ENCODE results near the gene SCYGR1. TPM values are rescaled to one million over a fixed set of nuclear protein-coding genes. Genes with fewer than 3 reads are reported as not detected.

The SCYGR1 gene
- total and polyA plus RNA-seq, 2 of the 13 experiments (the other 11 are each of a cell fraction or from before 2014, with no cell fraction given): not detected

- Histone ChIP-seq H3K4me1 (ENCODE audit: insufficient read depth, low read length) (peaks cover 15% of the 10 kb centered on the region), H3K79me2 (ENCODE audit: insufficient read depth, low read length) (no peaks in the 10 kb centered on the region), H3K4me3 (replicated peaks in 1 of 3; ENCODE audit: insufficient read depth in 1 of 3, low read depth in 2 of 3, low read length in 3 of 3) (no peak overlapping the region), H3K9me3 (ENCODE audit: low read length) (no peaks in the 10 kb centered on the region), H3K36me3 (replicated peaks in 1 of 2; ENCODE audit: control insufficient read depth in 1 of 2, insufficient read depth in 2 of 2, low read length in 2 of 2) (no peaks in the 10 kb centered on the region), H2AFZ (ENCODE audit: low read length) (no peak overlapping the region), H4K20me1 (ENCODE audit: insufficient read depth, low read length) (no peaks in the 10 kb centered on the region), H3K27me3 (ENCODE audit: control insufficient read depth in 1 of 2, insufficient read depth in 2 of 2, low read length in 2 of 2) (no peaks in the 10 kb centered on the region), H3K27ac (ENCODE audit: extremely low read length, insufficient read depth, low read length) (no peak overlapping the region), H3K9ac (ENCODE audit: insufficient read depth, low read depth, low read length) (no peak overlapping the region), H3K4me2 (ENCODE audit: low read depth, low read length) (no peak overlapping the region)
- 57% methylated on average over 11 of the region's 11 CpGs for WGBS (ENCODE audit: low lambda C conversion rate)
- no TSS peak for BruUV-seq (replicated peaks)
- in situ Hi-C loops (cut with HindIII; ENCODE audit: extremely low pct_ligation_motif_present, low pct_unique_long_range_greater_than_20kb) (no loop called here), intact Hi-C loops (cut with micrococcal nuclease; ENCODE audit: unreplicated experiment) (no loop called here)
- no peak for FAIRE-seq
- DNase-seq (ENCODE audit: low spot score): no peak
- POLR2A ChIA-PET: no interaction called here
- CTCF ChIA-PET (ENCODE audit: low intra/inter-chr PET ratio, low total read pairs): no interaction called here
- peak; percentile 39; the same call in 2 of the 3 replicates for ATAC-seq
- TF ChIP-seq TEAD2 (CRISPR knock-in tag; IDR thresholded peaks at IDR 0.05) (no peak), TBX2 (CRISPR knock-in tag; IDR thresholded peaks at IDR 0.05; ENCODE audit: borderline replicate concordance) (no peak), REL (CRISPR knock-in tag; conservative IDR thresholded peaks at IDR 0.05) (no peak), MYC (CRISPR knock-in tag; IDR thresholded peaks at IDR 0.05; ENCODE audit: borderline replicate concordance) (no peak), ATAD3A (CRISPR knock-in tag; IDR thresholded peaks at IDR 0.05) (no peak), DNMT3B (CRISPR knock-in tag; conservative IDR thresholded peaks at IDR 0.05) (no peak), ZSCAN9 (CRISPR knock-in tag; IDR thresholded peaks at IDR 0.05; ENCODE audit: borderline replicate concordance) (no peak), ONECUT2 (CRISPR knock-in tag; IDR thresholded peaks at IDR 0.05) (no peak), ZNF710 (CRISPR knock-in tag; IDR thresholded peaks at IDR 0.05; ENCODE audit: borderline replicate concordance) (no peak), TOPORS (CRISPR knock-in tag; IDR thresholded peaks at IDR 0.05) (no peak), ESRRA (CRISPR knock-in tag; IDR thresholded peaks at IDR 0.05; ENCODE audit: low read depth) (no peak), GFI1 (CRISPR knock-in tag; IDR thresholded peaks at IDR 0.05; ENCODE audit: borderline replicate concordance) (no peak), ZSCAN31 (CRISPR knock-in tag; IDR thresholded peaks at IDR 0.05; ENCODE audit: low read depth) (no peak)
- TF ChIP-seq, protein P1, sequence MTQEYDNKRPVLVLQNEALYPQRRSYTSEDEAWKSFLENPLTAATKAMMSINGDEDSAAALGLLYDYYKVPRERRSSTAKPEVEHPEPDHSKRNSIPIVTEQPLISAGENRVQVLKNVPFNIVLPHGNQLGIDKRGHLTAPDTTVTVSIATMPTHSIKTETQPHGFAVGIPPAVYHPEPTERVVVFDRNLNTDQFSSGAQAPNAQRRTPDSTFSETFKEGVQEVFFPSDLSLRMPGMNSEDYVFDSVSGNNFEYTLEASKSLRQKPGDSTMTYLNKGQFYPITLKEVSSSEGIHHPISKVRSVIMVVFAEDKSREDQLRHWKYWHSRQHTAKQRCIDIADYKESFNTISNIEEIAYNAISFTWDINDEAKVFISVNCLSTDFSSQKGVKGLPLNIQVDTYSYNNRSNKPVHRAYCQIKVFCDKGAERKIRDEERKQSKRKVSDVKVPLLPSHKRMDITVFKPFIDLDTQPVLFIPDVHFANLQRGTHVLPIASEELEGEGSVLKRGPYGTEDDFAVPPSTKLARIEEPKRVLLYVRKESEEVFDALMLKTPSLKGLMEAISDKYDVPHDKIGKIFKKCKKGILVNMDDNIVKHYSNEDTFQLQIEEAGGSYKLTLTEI (CRISPR knock-in tag; conservative IDR thresholded peaks at IDR 0.05): no peak
- TF ChIP-seq, protein P2, sequence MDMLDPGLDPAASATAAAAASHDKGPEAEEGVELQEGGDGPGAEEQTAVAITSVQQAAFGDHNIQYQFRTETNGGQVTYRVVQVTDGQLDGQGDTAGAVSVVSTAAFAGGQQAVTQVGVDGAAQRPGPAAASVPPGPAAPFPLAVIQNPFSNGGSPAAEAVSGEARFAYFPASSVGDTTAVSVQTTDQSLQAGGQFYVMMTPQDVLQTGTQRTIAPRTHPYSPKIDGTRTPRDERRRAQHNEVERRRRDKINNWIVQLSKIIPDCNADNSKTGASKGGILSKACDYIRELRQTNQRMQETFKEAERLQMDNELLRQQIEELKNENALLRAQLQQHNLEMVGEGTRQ (IDR thresholded peaks at IDR 0.05; ENCODE audit: low read depth, low read length): no peak
- TF ChIP-seq, protein P2 (CRISPR knock-in tag; IDR thresholded peaks at IDR 0.05; ENCODE audit: borderline replicate concordance): no peak
Measured at GRCh38 chr2:227366769-227367426, 20.9 kb downstream of the SCYGR1 start.

Data from HepG2 (cell line).